Brain pericyte (primary cell): ENCODE measurements around the gene CD40LG.

Experiments
- DNase-seq: peaks from one replicate; pipeline ENCODE4 v3.0.0-alpha.2; 2012; ENCODE audit warnings: low read depth, low spot score

The CD40LG gene

DNA sequence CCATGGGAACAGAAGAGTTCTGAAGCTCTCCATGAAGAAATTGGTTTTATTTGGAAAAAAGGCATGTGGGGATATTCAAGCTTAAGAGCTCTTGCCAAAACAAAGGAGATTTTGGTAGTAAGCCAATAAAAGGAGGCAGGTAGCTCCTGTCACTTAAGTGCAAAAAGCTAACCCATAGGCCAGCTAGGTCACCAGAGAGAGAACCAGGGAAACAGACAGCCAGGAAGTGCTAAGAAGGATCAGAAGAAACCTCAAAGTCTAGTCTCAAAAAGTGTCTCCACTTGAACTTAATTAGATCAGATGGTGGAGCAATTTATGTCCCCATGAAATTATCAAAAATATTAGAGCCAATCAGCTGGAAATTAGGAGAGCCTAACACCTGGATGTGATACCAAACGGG, 49.2 kb downstream of the CD40LG start:
- no peak for DNase-seq

DNA sequence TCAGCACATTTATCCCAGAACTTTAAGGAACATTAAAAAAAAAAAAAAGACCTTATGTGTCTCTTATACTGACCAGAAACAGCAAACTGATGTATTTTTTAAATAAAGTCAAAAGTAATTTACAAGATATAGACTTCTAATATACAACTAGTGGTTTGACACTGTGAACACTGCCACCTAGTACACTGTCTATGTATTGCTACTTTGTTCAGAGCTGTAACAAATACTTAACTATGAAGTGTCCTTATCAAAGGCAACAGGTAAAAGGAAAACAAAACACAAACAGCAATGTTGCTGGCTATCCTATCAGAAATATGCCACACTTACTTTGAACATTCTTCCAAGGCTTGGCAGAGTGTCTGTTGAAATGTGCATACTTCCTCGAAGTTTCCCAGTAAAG, 60.4 kb downstream of the CD40LG start:
- DNase-seq, result no peak
